Lower leg skin (tissue), 4 donors: ENCODE measurements around the gene CDR2. TPM values are rescaled to one million over a fixed set of nuclear protein-coding genes. Genes with fewer than 3 reads are reported as not detected.
A peak's percentile ranks its signal among the peaks of the same experiment; 100 is the strongest.

ENCODE experiments used
- DNase-seq, 2 donors: peaks; one replicate each; pipeline ENCODE4 v3.0.0-alpha.2; 2019; ENCODE audit warnings: low spot score in 2 of 2
- H3K4me3 ChIP-seq: fragments of 200-600 bp; sonication (generic); 2 replicates; pipeline ENCODE4 v1.5.1; 2017; ENCODE audit warnings: mild to moderate bottlenecking, low read depth; ENCODE audit not compliant: poor library complexity, severe bottlenecking
- POLR2A ChIP-seq, 2 donors: fragments of 450-650 bp; IDR thresholded peaks; one replicate each; pipeline ENCODE4 v1.6.1; 2016 to 2017; ENCODE audit warnings: antibody characterized with exemption in 2 of 2, mild to moderate bottlenecking in 1 of 2, moderate library complexity in 1 of 2
- WGBS, 2 donors: methylation state at CpG; one replicate each; pipeline ENCODE4 v1.1.5; 2018; 5-methylcytosine and 5-hydroxymethylcytosine counted together
- intact Hi-C: fragments of 100-400 bp; cut with DNase I; formaldehyde crosslinking; loops from one replicate; pipeline ENCODE4 v1.15.0; 2023; ENCODE audit warnings: low total_unique reads
- total RNA-seq, 4 donors: library from RNA; depleted of rRNA; stranded (reverse); fragments of >200 nt; gene quantifications; one replicate each; pipeline ENCODE4 v1.1.0, GENCODE V29; 2016
- TF ChIP-seq, protein P1 (sequence below), 3 donors: fragments of 450-650 bp; IDR thresholded peaks; one replicate each; pipeline ENCODE4 v1.5.1; 2016; ENCODE audit warnings: antibody characterized with exemption in 3 of 3, mild to moderate bottlenecking in 3 of 3, moderate library complexity in 2 of 3

The CDR2 gene
- total RNA-seq, 4 donors from 2014 or later: 8.5 to 30.3 (median 16.2) TPM

DNA sequence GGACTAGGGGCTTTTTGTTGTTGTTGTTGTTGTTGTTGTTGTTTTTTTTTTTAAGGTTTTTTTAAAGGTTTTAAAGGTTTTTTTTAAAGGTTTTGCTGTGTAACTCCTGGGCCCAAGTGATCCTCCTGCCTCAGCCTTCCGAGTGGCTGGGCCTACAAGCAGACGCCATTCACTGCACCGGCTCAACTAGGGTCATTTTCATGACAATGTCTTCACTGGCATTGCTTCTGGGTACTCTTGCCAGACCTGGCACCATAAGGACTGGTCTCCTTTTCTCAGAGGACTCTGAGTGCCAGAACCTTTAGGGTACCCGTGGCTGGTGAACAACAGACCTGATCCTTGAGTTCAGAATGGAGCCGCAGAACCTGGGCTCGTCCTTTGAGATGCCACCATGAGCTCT, 56.8 kb downstream of the CDR2 start:
- 82 to 86% methylated on average over 6 of the region's 6 CpGs for WGBS, 2 donors
- H3K4me3 ChIP-seq: no peak overlapping the region
- TF ChIP-seq, protein P1, sequence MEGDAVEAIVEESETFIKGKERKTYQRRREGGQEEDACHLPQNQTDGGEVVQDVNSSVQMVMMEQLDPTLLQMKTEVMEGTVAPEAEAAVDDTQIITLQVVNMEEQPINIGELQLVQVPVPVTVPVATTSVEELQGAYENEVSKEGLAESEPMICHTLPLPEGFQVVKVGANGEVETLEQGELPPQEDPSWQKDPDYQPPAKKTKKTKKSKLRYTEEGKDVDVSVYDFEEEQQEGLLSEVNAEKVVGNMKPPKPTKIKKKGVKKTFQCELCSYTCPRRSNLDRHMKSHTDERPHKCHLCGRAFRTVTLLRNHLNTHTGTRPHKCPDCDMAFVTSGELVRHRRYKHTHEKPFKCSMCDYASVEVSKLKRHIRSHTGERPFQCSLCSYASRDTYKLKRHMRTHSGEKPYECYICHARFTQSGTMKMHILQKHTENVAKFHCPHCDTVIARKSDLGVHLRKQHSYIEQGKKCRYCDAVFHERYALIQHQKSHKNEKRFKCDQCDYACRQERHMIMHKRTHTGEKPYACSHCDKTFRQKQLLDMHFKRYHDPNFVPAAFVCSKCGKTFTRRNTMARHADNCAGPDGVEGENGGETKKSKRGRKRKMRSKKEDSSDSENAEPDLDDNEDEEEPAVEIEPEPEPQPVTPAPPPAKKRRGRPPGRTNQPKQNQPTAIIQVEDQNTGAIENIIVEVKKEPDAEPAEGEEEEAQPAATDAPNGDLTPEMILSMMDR (IDR thresholded peaks at IDR 0.05): no peak
- TF ChIP-seq POLR2A (IDR thresholded peaks at IDR 0.05): no peak
- intact Hi-C loops: no loop called here
- DNase-seq: peak in 1 of 2 donors; percentile 58

DNA sequence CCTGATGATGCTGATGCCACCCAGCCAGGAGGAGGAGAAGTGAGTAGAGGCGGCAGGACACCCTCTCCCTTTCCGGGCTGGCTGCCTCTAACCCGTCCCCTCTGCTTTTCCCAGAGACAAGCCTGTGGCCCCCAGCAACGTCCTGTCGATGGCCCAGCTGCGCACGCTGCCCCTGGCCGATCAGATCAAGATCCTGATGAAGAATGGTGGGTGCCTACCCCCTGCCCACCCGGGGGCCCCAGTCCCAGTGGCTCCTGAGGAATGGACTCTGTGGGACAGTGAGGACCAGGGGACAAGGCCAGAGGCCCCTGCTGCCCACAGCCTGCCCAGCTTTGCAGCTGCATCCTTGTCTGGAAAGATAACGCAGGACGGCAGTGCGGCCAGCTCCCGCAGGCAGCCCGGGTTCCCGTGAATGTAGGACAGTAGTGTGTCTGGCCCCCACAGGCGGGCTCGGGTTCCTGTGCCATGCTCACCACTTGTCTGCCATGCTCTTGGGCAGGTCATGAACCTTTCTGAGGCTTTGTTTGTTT, 57.4 kb downstream of the CDR2 start:
- WGBS, 2 donors: 90 to 92% methylated on average over 16 to 17 of the region's 17 CpGs
- TF ChIP-seq, protein P1 (IDR thresholded peaks at IDR 0.05): no peak
- TF ChIP-seq POLR2A (IDR thresholded peaks at IDR 0.05): no peak
- peak in 1 of 2 donors; percentile 82 for DNase-seq
- intact Hi-C loops: no loop called here
- H3K4me3 ChIP-seq: no peak overlapping the region

DNA sequence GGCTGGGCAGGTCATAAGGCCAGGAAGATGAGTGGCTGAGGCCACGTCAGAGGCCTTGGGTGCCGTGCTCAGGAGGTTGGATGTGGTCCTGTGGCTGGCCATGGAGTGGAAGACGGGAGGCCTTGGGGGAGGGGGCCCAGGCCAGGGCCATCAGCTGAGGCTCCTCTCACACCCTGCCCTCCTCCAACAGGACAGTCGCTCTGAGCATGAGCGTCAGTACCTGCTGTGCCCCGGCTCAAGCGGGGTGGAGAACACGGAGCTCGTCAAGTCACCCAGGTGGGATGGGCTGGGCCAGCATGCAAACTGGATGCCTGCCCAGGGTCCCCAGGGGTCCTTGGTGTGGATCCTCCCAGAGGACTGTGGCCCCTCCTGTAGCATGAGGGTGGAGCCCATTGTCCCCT, 58.0 kb downstream of the CDR2 start:
- TF ChIP-seq POLR2A (IDR thresholded peaks at IDR 0.05): no peak
- TF ChIP-seq, protein P1 (IDR thresholded peaks at IDR 0.05): no peak
- no peak overlapping the region for H3K4me3 ChIP-seq
- DNase-seq: peak in 1 of 2 donors; percentile 78
- intact Hi-C loops: no loop called here
- WGBS, 2 donors: 80 to 83% methylated on average over 9 of the region's 9 CpGs

DNA sequence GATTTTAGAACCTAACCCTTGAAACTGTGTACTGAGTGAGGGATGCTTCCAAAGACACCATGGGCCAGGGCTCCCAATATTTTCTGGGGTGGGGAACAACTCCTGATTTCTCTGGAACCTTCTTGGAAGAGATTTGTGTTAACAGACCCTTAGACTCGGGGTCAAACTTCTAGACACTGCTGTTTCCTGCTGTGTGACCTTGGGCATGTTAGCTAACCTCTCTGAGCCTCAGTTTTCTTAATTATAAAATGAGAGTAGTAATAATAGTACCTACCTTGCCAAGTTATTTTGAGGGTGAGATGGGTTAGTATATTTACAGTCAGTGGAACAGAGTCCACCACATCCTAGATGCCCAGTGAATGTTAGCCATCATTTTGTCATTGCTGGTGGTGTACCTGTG, 58.4 kb downstream of the CDR2 start:
- WGBS, 2 donors: 85 to 92% methylated on average over 1 of the region's 1 CpG

DNA sequence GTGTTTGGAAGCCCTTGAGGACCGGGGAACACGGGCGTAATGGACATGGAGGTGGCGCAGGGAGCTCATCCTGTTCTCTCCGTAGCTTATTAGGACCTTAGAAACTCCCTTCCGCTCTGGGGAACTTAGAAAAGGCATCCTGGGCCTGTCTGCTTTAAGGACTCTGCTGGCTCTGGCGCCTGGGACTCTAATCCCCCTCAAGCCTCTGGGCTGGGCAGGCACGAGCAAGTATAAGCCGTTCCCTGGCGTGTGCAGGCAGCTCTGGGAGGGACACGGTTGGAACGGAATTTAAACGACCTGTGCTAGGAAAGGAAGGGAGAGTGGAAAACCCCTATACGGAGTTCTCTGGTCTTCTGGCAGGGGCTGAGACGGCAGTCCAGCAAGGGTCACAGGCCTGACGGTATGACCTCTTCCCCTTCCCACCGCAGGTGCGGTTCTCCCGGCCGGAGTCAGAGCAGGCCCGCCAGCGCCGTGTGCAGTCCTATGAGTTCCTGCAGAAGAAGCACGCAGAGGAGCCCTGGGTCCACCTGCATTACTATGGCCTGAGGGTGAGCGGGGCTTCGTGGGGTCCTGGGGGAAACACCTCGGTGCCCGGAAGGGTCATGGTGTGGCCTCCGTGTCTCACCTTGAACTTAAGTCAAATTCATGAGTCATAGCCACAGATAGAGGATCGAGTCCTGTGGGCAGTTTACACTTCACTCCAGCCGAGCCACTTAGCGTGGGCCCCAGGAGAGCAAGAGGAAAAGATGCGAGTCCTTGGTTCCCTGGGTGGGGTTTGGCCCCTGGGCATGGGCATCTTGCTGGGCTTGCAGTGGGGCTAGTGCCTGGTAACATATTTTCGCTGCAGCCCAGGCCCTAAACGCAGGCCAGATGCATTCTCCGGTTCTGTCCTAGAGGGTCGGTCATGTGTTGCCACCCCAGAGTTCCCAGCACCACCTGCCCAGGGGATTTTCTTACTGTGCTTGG, 59.5 kb downstream of the CDR2 start:
- DNase-seq: peak in 1 of 2 donors; percentile 83
- H3K4me3 ChIP-seq: no peak overlapping the region
- intact Hi-C loops: no loop called here
- 49 to 53% methylated on average over 37 of the region's 37 CpGs for WGBS, 2 donors
- TF ChIP-seq POLR2A (IDR thresholded peaks at IDR 0.05): no peak
- TF ChIP-seq, protein P1 (IDR thresholded peaks at IDR 0.05): no peak

More for the DNA sequence above, 58.4 kb downstream of the CDR2 start:
- intact Hi-C loops: no loop called here
- no peak for DNase-seq
- no peak overlapping the region for H3K4me3 ChIP-seq
- no peak for TF ChIP-seq POLR2A (IDR thresholded peaks at IDR 0.05)
- TF ChIP-seq, protein P1 (IDR thresholded peaks at IDR 0.05): no peak
